Transverse colon (tissue), 4 donors: ENCODE results near the gene SERPINB5. TPM values are rescaled to one million over a fixed set of nuclear protein-coding genes. Genes with fewer than 3 reads are reported as not detected.

Experiments used
- DNase-seq: peaks from one replicate; pipeline ENCODE4 v3.0.0-alpha.2; 2019
- H3K27ac ChIP-seq, 4 donors: fragments of 200-600 bp; sonication (generic); 2 replicates each; pipeline ENCODE4 v1.5.1; 2016 to 2018; ENCODE audit warnings: inconsistent platforms in 4 of 4
- H3K27me3 ChIP-seq: fragments of 200-600 bp; sonication (generic); 2 replicates; pipeline ENCODE4 v1.5.1; 2017; ENCODE audit warnings: inconsistent platforms
- H3K36me3 ChIP-seq, 4 donors: fragments of 200-600 bp; sonication (generic); 2 replicates each; pipeline ENCODE4 v1.5.1; 2017 to 2019; ENCODE audit warnings: inconsistent platforms in 4 of 4
- H3K4me1 ChIP-seq, 4 donors: fragments of 200-600 bp; sonication (generic); 2 replicates each; pipeline ENCODE4 v1.5.1; 2017 to 2020; ENCODE audit warnings: inconsistent platforms in 4 of 4
- H3K4me3 ChIP-seq, 4 donors: fragments of 200-600 bp; sonication (generic); 1 replicate in 1 of 4; 2 replicates in 3 of 4; pipeline versions ENCODE4 v1.5.1 to v1.6.1; 2017 to 2019; ENCODE audit warnings: inconsistent platforms in 4 of 4
- H3K9me3 ChIP-seq, 2 donors: fragments of 200-600 bp; sonication (generic); 2 replicates each; pipeline ENCODE4 v1.5.1; 2017 to 2019; ENCODE audit warnings: inconsistent platforms in 2 of 2
- CTCF ChIP-seq, 5 experiments: fragments of 200-600 bp in 3 of 5; fragments of 450-650 bp in 2 of 5; sonication (generic) in 3 of 5; IDR thresholded peaks; 1 replicate in 2 of 5; 2 replicates in 3 of 5; pipeline ENCODE4 v1.5.1; 2016 to 2017; ENCODE audit warnings: antibody characterized with exemption in 5 of 5, inconsistent platforms in 3 of 5, mild to moderate bottlenecking in 2 of 5, moderate library complexity in 1 of 5
- EP300 ChIP-seq: sonication (generic); formaldehyde crosslinking; IDR thresholded peaks from one replicate; pipeline ENCODE4 v1.6.1; 2017; ENCODE audit warnings: antibody characterized with exemption, low read depth
- POLR2A ChIP-seq: fragments of 450-650 bp; IDR thresholded peaks from one replicate; pipeline ENCODE4 v1.6.1; 2016; ENCODE audit warnings: antibody characterized with exemption, mild to moderate bottlenecking, moderate library complexity
- POLR2AphosphoS5 ChIP-seq, 3 donors: sonication (generic); formaldehyde crosslinking; IDR thresholded peaks; one replicate each; pipeline ENCODE4 v1.6.1; 2016; ENCODE audit warnings: antibody characterized with exemption in 3 of 3
- WGBS, 2 donors: methylation state at CpG; one replicate each; pipeline ENCODE4 v1.1.5; 2018; ENCODE audit warnings: low coverage in 1 of 2; 5-methylcytosine and 5-hydroxymethylcytosine counted together
- in situ Hi-C, 4 donors: fragments of 200-750 bp; cut with MboI; loops; one replicate each; pipeline versions ENCODE4 v1.15.0 to v1.15.1; 2017; ENCODE audit warnings: low sequenced_read_pairs in 3 of 4, low pct_ligation_motif_present in 1 of 4, low pct_unique_long_range_greater_than_20kb in 1 of 4
- intact Hi-C: fragments of 100-400 bp; cut with DNase I; formaldehyde crosslinking; loops from one replicate; pipeline ENCODE4 v1.15.1; 2023; ENCODE audit warnings: low total_unique reads
- total RNA-seq, 4 donors: library from RNA; depleted of rRNA; stranded (reverse); fragments of >200 nt; gene quantifications; one replicate each; pipeline ENCODE4 v1.1.0, GENCODE V29; 2016

The SERPINB5 gene
- total RNA-seq, 4 donors from 2014 or later: 0.79 to 3.6 (median 1.2) TPM

- intact Hi-C loops (loop anchor here (10.0 kb wide), 1 partner anchor 426 kb away; no protein-coding TSS in a partner anchor), in situ Hi-C loops (loop anchor here (25.0 kb wide), 4 partner anchors 104 to 729 kb away; partner anchors contain the start of gene PHLPP1 (in 1 of the 4))
- Histone ChIP-seq H3K27ac (no peak overlapping the region), H3K27me3 (no peaks in the 10 kb centered on the region), H3K36me3 (no peaks in the 10 kb centered on the region), H3K9me3 (no peaks in the 10 kb centered on the region), H3K4me1 (peaks cover 3 to 18% (median 5%) of the 10 kb centered on the region in 4 donors), H3K4me3 (no peak overlapping the region)
- no peak for DNase-seq
- WGBS, 2 donors: 69 to 70% methylated on average over 5 of the region's 5 CpGs
- TF ChIP-seq EP300: no peak
- no peak for TF ChIP-seq CTCF (IDR thresholded peaks at IDR 0.05)
- no peak for TF ChIP-seq POLR2A
- no peak for TF ChIP-seq POLR2AphosphoS5 (IDR thresholded peaks at IDR 0.05)
Observed at GRCh38 chr18:63440881-63441280, 35.9 kb upstream of the SERPINB5 start.

- 92 to 93% methylated on average over 6 of the region's 6 CpGs for WGBS, 2 donors
Observed at GRCh38 chr18:63443829-63444228, 32.9 kb upstream of the SERPINB5 start.

GRCh38 chr18:63444580-63444979 lies 32.2 kb upstream of the SERPINB5 start:
- TF ChIP-seq POLR2A (no peak), POLR2AphosphoS5 (IDR thresholded peaks at IDR 0.05) (peak in 1 of 3 donors; percentile 17)
- Histone ChIP-seq H3K4me3 (no peak overlapping the region), H3K27me3 (no peaks in the 10 kb centered on the region), H3K36me3 (no peaks in the 10 kb centered on the region), H3K27ac (peak overlapping the region; percentile 41 to 76 (median 58)), H3K9me3 (no peaks in the 10 kb centered on the region), H3K4me1 (peaks cover 0 to 14% (median 4%) of the 10 kb centered on the region in 4 donors)
- in situ Hi-C loops (loop anchor here (25.0 kb wide), 4 partner anchors 107 to 732 kb away; partner anchors contain the start of gene PHLPP1 (in 1 of the 4)), intact Hi-C loops (loop anchor here (10.0 kb wide), 1 partner anchor 430 kb away; no protein-coding TSS in a partner anchor)
- 60 to 63% methylated on average over 6 of the region's 6 CpGs for WGBS, 2 donors
- DNase-seq: no peak

More at GRCh38 chr18:63443829-63444228, 32.9 kb upstream of the SERPINB5 start:
- intact Hi-C loops (loop anchor here (10.0 kb wide), 1 partner anchor 429 kb away; no protein-coding TSS in a partner anchor), in situ Hi-C loops (loop anchor here (25.0 kb wide), 4 partner anchors 107 to 732 kb away; partner anchors contain the start of gene PHLPP1 (in 1 of the 4))
- no peak for DNase-seq
- H3K36me3 ChIP-seq: no peaks in the 10 kb centered on the region
- H3K27ac ChIP-seq: no peak overlapping the region
- TF ChIP-seq CTCF (IDR thresholded peaks at IDR 0.05): no peak
- no peaks in the 10 kb centered on the region for H3K9me3 ChIP-seq
- H3K27me3 ChIP-seq: no peaks in the 10 kb centered on the region
- peaks cover 3 to 18% (median 5%) of the 10 kb centered on the region in 4 donors for H3K4me1 ChIP-seq
- H3K4me3 ChIP-seq: no peak overlapping the region

- intact Hi-C loops (loop anchor here (10.0 kb wide), 1 partner anchor 430 kb away; no protein-coding TSS in a partner anchor), in situ Hi-C loops (loop anchor here (25.0 kb wide), 4 partner anchors 108 to 733 kb away; partner anchors contain the start of gene PHLPP1 (in 1 of the 4))
- TF ChIP-seq EP300 (no peak), POLR2A (no peak), CTCF (IDR thresholded peaks at IDR 0.05) (no peak)
- no peak for DNase-seq
- H3K4me3 ChIP-seq: no peak overlapping the region
- H3K27ac ChIP-seq: peak overlapping the region; percentile 41 to 76 (median 58)
- H3K4me1 ChIP-seq: peaks cover 0 to 14% (median 3%) of the 10 kb centered on the region in 4 donors
- no peaks in the 10 kb centered on the region for H3K9me3 ChIP-seq
- no peaks in the 10 kb centered on the region for H3K27me3 ChIP-seq
- no peaks in the 10 kb centered on the region for H3K36me3 ChIP-seq
- WGBS, 2 donors: 50% methylated on average over 2 of the region's 2 CpGs; no CpG with 5 or more reads in 1 of the 2 donors
Observed at GRCh38 chr18:63445037-63445436, 31.7 kb upstream of the SERPINB5 start.
